GM12878 (cell line): ENCODE data around the gene OOSP3.

Experiments
- BACH1 ChIP-seq: fragments of 450-650 bp; IDR thresholded peaks from 2 replicates; pipeline ENCODE4 v1.6.1; 2017; ENCODE audit warnings: mild to moderate bottlenecking, borderline replicate concordance
- NRF1 ChIP-seq: conservative IDR thresholded peaks from 2 replicates; pipeline ENCODE4 v1.6.1; 2011; ENCODE audit warnings: mild to moderate bottlenecking, low read depth, low read length, improper control_type of control experiment
- POLR2AphosphoS5 ChIP-seq: IDR thresholded peaks from 2 replicates; pipeline ENCODE4 v1.6.1; 2011; ENCODE audit warnings: mild to moderate bottlenecking, low read length, inconsistent platforms
- TAF1 ChIP-seq: IDR thresholded peaks from 2 replicates; pipeline ENCODE4 v1.6.1; 2011; ENCODE audit warnings: mild to moderate bottlenecking, low read depth, low read length, borderline replicate concordance
- TF ChIP-seq, protein P1 (sequence below): IDR thresholded peaks from 2 replicates; pipeline ENCODE4 v1.6.1; 2012; ENCODE audit warnings: mild to moderate bottlenecking, low read depth, low read length
- TF ChIP-seq, protein P2 (sequence below), 3 experiments: IDR thresholded peaks in 2 of 3; conservative IDR thresholded peaks in 1 of 3; 2 replicates each; pipeline ENCODE4 v1.5.1; 2011; ENCODE audit warnings: low read depth in 3 of 3, low read length in 3 of 3, mild to moderate bottlenecking in 3 of 3, control low read depth in 2 of 3, moderate library complexity in 2 of 3, inconsistent platforms in 1 of 3, mixed read lengths in 1 of 3; ENCODE audit not compliant: control insufficient read depth in 2 of 3, insufficient read depth in 1 of 3; ENCODE audit errors: extremely low read depth in 1 of 3

GRCh38 chr11:59875856-59876519 lies 2.6 kb upstream of the OOSP3 start:
- TF ChIP-seq, protein P1, sequence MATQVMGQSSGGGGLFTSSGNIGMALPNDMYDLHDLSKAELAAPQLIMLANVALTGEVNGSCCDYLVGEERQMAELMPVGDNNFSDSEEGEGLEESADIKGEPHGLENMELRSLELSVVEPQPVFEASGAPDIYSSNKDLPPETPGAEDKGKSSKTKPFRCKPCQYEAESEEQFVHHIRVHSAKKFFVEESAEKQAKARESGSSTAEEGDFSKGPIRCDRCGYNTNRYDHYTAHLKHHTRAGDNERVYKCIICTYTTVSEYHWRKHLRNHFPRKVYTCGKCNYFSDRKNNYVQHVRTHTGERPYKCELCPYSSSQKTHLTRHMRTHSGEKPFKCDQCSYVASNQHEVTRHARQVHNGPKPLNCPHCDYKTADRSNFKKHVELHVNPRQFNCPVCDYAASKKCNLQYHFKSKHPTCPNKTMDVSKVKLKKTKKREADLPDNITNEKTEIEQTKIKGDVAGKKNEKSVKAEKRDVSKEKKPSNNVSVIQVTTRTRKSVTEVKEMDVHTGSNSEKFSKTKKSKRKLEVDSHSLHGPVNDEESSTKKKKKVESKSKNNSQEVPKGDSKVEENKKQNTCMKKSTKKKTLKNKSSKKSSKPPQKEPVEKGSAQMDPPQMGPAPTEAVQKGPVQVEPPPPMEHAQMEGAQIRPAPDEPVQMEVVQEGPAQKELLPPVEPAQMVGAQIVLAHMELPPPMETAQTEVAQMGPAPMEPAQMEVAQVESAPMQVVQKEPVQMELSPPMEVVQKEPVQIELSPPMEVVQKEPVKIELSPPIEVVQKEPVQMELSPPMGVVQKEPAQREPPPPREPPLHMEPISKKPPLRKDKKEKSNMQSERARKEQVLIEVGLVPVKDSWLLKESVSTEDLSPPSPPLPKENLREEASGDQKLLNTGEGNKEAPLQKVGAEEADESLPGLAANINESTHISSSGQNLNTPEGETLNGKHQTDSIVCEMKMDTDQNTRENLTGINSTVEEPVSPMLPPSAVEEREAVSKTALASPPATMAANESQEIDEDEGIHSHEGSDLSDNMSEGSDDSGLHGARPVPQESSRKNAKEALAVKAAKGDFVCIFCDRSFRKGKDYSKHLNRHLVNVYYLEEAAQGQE = no peak
- TF ChIP-seq NRF1 = no peak
- TF ChIP-seq POLR2AphosphoS5 = no peak
- no peak for TF ChIP-seq TAF1
- no peak for TF ChIP-seq BACH1
- TF ChIP-seq, protein P2, sequence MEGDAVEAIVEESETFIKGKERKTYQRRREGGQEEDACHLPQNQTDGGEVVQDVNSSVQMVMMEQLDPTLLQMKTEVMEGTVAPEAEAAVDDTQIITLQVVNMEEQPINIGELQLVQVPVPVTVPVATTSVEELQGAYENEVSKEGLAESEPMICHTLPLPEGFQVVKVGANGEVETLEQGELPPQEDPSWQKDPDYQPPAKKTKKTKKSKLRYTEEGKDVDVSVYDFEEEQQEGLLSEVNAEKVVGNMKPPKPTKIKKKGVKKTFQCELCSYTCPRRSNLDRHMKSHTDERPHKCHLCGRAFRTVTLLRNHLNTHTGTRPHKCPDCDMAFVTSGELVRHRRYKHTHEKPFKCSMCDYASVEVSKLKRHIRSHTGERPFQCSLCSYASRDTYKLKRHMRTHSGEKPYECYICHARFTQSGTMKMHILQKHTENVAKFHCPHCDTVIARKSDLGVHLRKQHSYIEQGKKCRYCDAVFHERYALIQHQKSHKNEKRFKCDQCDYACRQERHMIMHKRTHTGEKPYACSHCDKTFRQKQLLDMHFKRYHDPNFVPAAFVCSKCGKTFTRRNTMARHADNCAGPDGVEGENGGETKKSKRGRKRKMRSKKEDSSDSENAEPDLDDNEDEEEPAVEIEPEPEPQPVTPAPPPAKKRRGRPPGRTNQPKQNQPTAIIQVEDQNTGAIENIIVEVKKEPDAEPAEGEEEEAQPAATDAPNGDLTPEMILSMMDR (IDR thresholded peaks at IDR 0.05 in 2 of 3, conservative IDR thresholded peaks at IDR 0.05 in 1 of 3; ENCODE audit: control insufficient read depth in 2 of 3, extremely low read depth in 1 of 3, insufficient read depth in 1 of 3, low read depth in 3 of 3, low read length in 3 of 3) = no peak
